Retinal pigment epithelial cell (primary cell): ENCODE data around the gene HTR6.

Experiments used
- DNase-seq: peaks from one replicate; pipeline ENCODE4 v3.0.0-alpha.2; 2010; ENCODE audit warnings: low read depth
- H3K4me3 ChIP-seq: 2 replicates; pipeline ENCODE4 v1.5.1; 2011; ENCODE audit warnings: mild to moderate bottlenecking, low read length, control low read depth, moderate library complexity
- TF ChIP-seq, protein P1 (sequence below): conservative IDR thresholded peaks from 2 replicates; pipeline ENCODE4 v1.5.1; 2011; ENCODE audit warnings: low read depth, low read length, control low read depth, inconsistent platforms

HTR6 gene

DNA sequence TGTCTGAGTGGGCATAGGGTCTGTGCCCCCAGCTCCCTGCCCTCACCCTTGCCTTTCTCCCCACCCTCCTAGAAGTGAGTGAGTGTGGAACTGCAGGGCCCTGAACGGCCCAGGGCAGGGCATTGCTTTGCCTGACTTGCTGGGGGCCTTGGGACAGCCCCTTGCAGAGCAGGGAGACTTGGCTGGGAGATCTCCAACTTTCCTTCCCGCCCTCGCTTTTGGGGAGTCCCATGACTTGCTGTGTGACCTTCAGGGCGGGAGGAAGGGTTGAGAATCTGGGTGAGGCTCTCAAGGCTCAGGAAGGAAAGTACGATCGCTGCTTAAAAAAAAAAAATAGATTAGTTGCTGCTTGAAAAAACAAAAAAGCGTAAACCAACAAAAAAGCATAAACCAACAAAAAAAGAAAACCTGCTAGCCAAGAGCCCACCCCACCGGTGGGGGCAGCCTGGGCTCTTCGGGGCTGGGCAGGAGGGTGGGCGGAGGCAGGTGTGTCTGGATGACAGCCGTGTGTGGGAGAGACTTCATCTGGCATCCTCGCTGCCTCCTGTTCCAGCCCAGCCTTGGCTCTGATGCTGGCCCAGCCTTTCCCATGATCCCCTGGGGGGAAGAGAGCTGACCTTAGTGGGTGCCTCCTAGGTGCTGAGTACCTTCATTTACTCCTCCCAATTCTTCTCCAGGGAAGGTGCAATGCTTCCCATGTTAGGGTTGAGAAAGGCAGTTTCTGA is 14.1 kb upstream of the HTR6 start:
- H3K4me3 ChIP-seq, result no peak overlapping the region
- TF ChIP-seq, protein P1, sequence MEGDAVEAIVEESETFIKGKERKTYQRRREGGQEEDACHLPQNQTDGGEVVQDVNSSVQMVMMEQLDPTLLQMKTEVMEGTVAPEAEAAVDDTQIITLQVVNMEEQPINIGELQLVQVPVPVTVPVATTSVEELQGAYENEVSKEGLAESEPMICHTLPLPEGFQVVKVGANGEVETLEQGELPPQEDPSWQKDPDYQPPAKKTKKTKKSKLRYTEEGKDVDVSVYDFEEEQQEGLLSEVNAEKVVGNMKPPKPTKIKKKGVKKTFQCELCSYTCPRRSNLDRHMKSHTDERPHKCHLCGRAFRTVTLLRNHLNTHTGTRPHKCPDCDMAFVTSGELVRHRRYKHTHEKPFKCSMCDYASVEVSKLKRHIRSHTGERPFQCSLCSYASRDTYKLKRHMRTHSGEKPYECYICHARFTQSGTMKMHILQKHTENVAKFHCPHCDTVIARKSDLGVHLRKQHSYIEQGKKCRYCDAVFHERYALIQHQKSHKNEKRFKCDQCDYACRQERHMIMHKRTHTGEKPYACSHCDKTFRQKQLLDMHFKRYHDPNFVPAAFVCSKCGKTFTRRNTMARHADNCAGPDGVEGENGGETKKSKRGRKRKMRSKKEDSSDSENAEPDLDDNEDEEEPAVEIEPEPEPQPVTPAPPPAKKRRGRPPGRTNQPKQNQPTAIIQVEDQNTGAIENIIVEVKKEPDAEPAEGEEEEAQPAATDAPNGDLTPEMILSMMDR, result no peak
- DNase-seq, result no peak

DNA sequence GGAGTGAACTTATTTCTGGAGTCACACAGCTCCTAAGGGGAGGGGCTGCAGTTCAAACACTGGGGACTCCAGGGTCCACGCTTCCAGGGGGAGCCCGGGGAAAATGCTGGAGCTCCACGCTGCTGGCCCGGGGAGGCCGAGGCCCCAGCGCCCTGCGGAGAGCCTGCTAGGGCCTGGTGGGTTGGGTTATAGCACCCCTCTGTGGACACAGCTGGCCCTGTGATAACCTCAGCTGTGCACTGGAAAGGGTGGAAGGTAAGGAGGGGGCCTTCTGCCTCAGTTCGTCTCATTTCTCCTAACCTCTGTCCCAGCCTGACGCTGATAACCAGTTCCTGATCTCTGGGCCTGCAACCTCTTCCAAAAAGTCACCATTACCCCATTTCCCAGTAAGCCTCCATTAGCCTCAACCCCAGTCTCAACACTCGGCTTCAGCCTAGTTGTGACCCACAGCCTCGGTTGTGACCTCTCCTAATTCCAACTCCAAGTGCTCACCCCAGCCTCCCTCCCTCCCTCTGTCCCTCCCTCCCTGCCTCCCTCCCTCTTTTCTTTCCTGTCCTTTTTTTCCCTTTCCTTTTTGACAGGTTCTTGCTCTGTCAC is 13.4 kb upstream of the HTR6 start:
- DNase-seq, result no peak
- TF ChIP-seq, protein P1, result peak; percentile 85

DNA sequence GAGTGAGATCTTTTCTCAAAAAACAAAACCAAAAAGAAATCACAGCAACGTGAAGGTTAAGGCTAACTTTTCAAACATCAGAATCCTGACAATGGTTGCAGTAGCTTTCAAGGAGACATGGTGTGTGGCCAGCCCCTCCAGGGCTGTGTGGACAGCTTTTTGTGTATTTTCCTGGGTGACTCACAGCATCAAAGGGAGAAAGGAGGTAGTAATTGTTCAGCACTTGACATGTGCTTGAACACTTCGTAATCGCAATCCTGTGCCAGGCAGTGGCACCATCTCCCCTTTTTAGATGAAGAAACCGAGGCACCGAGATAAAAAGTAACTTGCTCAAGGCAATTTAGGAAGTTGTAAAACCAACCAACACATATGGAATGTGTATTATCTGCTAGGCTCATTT is 10.3 kb upstream of the HTR6 start:
- no peak for DNase-seq
- H3K4me3 ChIP-seq, result no peak overlapping the region
- TF ChIP-seq, protein P1, result no peak

More for the DNA sequence above, 13.4 kb upstream of the HTR6 start:
- H3K4me3 ChIP-seq, result no peak overlapping the region

DNA sequence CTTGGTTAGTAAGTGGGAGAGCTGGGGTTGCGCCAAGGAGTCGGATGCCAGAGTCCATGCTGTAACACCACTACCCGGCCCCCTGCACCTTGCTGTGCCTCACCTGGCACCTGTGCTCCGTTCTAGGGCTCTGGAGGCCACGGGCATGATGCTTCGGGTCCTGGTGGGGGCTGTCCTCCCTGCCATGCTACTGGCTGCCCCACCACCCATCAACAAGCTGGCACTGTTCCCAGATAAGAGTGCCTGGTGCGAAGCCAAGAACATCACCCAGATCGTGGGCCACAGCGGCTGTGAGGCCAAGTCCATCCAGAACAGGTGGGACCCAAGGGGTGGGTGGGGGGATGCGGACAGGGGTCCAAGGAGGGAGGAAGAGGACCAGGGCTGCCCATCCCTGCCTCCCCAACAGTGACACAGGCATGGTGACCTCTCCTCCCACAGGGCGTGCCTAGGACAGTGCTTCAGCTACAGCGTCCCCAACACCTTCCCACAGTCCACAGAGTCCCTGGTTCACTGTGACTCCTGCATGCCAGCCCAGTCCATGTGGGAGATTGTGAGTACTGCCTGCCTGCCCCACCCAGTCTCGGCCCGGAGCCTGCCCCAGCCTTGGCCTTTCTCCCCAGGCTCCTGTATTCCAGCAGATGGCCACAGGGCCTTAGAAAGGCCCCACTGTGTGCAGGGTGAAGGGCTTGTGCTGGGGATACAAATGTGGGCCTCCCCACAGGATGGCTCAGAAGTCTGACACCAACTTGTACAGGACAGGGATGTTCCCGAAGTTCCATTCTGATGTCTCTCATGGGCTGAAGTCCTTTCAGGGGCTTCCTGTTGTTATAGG is 9.6 kb upstream of the HTR6 start:
- TF ChIP-seq, protein P1, result no peak
- H3K4me3 ChIP-seq, result no peak overlapping the region
- no peak for DNase-seq

DNA sequence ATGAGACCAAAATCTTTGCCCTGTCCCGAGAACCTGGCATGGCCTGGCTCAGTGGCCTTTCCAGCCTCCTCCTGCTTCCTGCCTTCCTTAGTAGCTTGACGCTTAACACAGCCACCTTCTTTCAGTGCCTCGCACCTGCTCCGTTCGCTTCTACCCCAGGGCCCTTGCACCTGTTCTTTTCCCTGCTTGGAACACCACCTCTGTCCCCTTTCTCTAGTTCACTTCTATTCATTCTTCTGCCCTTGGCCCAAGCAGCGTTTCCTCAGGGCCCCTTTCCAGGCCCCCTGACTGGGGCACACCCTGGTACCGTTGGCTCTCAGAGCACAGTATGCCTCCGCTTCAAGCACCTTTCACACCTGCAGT is 9.0 kb upstream of the HTR6 start:
- no peak for DNase-seq
- TF ChIP-seq, protein P1, result no peak
- H3K4me3 ChIP-seq, result no peak overlapping the region

DNA sequence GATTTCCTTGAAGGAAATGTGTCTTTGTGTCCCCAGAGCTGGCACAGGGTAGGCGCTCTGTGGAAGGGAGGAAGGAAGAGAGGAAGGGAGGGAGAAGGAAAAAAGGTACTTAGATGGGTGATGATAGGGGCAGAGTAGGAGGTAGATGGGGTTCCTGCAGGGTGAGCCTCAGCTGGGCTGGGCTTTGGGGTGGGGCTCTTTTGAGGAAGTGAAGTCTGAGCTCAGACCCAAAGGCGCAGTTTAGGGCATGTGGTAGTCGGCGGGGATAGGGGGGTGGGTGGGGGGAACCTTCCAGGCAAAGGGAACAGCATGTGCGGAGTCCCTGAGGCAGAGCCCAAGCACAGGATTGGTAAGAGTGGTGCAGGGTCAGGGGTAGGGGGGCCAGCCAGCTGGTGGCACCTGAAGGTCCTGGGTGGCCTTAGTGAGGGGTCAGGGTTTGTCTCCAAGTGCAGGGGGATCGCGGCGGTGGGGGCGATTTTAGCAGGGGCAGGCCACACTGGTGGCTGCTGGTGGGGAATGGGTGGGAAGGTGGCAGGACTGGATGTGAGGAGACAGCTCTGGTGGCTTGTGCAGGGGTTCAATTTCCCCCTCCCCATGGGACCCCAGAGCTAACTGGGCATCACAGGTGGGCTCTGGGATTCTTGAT is 8.4 kb upstream of the HTR6 start:
- no peak for DNase-seq
- TF ChIP-seq, protein P1, result no peak
- H3K4me3 ChIP-seq, result no peak overlapping the region
